HTERT RPE-1 (cell line): ENCODE results near the gene LY6G5C.

Experiments
- in situ Hi-C: fragments of 300-500 bp; cut with MboI; formaldehyde crosslinking; loops from 4 replicates; pipeline ENCODE4 v1.14.3; 2020; ENCODE audit warnings: low sequenced_read_pairs

The LY6G5C gene

GRCh38 chr6:31663126-31663960 lies 17.5 kb downstream of the LY6G5C start:
- in situ Hi-C loops = no loop called here

- in situ Hi-C loops = no loop called here
These were observed 18.6 kb downstream of the LY6G5C start for GRCh38 chr6:31662124-31662723.

DNA sequence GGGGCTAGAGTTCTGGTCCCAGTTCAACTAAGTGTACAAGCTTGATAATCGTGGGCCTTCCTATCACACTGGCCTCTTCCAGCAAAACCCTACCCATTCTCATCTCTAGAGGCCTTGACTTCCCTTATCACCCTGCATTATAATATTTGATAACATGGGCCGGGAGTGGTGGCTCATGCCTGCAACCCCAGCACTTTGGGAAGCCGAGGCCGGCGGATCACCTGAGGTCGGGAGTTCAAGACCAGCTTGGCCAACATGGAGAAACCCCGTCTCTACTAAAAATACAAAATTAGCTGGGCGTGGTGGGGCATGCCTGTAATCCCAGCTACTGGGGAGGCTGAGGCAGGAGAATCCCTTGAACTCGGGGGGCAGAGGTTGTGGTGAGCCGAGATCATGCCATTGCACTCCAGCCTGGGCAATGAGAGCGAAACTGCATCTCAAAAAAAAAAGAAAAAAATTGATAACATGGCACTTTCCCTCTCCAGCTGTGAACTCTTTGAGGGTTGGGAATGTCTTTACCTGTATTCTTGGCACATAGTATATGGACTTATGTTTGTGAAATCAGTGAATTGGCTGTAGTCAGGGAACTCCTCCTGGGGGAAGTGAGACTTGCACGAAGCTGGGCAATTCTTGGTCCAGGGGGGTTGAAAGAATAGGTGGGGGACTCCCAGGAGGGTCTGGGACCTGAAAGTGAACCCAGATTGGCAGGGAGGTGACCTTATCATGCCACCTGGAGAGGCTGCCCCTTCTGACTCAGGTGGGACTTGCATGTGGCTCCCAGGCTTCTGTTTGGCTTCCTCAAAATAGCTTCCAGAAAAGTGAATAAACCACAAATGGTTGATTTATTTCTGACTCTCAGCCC lies 19.4 kb downstream of the LY6G5C start:
- in situ Hi-C loops = no loop called here

GRCh38 chr6:31660381-31661261 lies 20.2 kb downstream of the LY6G5C start, which contains the start of gene C6orf47:
Gene C6orf47 (minus strand): TSS chr6:31660778. CDS start chr6:31659947, 831 bp downstream.
- in situ Hi-C loops = no loop called here

- in situ Hi-C loops = no loop called here
These were observed 21.1 kb downstream of the LY6G5C start for GRCh38 chr6:31659649-31660380.

DNA sequence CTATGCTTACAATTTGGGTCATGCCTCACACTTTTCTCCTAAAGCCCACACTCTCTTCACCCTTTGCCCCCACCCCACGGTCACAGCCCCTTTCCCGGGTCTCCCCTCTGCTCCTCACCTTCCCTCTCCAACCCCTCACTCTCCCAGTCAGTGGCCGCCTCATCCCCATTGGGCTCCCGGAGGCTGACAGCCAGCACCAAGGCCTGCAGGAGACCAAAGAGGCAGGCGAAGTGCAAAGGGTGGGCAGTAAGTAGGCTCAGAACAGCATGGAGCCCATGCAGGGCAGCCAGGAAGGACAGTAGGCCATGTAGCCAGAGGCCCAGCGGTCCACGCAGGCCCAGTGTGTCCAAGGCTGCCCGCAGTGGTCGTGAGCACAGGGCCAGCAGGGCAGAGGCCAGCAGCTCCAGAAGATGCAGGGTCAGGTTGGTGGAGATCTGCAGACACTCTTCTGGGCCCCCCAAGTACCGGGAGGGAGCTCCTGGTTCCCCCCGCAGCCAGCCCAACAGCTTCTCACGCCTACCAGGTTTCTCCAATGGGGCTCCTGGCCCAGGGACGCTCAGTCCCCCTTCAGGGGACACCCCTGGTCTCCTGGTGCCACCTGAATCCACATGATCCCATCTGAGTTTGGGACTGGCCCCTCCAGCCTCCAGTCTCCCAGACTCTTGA lies 21.8 kb downstream of the LY6G5C start:
- in situ Hi-C loops = no loop called here

DNA sequence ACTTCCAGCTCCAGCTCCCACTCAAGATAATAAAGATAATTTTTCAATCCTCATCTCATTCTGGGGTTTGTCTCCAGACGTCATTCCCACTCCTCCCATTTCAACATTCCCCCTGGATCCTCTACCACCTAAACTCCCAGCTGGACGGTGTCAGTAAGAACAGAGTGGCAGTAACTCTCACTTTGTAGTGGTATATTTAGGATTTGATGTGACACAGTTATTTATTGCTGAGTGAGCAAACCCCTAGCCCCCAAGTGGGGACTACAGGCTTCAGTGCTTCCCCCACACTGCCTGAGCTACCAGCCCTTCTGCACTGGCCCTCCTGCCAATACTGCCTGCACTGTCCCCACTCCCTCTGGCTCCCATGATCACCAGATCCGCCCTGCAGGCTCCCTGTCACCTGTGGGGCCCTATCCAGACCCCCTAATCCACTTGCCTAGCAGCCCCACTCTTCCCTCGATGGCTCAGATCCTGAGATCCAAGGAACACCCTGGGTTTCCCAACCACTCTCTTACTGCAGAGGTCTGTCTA lies 22.6 kb downstream of the LY6G5C start:
- in situ Hi-C loops = no loop called here

DNA sequence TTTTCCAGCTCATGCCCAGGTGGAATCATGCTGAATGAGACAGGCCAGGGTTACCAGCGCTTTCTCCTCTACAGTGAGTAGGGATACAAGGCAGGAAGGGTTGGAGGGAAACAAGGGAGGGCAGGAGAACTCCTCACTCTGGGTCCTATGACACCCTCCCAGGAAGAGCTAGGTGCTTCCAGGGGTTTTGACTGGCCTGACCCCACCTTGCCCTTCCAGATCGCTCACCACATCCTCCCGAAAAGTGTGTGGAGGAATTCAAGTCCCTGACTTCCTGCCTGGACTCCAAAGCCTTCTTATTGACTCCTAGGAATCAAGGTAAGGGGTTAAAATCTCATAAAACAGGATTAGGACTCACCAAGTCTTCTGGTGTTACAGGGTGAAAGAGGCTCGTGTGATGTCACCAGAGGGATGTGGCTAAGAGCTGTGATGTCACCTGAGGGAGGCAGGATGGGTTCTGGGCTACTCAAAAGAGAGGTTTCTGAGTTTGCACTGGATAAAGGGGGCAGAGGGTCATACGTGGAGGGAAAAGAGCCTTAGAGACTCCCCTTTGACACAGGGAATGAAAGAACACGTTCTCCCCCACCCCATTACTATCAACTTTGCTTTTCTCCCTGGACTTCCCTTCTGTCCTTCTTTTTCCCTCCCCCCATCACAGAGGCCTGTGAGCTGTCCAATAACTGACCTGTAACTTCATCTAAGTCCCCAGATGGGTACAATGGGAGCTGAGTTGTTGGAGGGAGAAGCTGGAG lies 23.3 kb downstream of the LY6G5C start:
- in situ Hi-C loops = no loop called here

DNA sequence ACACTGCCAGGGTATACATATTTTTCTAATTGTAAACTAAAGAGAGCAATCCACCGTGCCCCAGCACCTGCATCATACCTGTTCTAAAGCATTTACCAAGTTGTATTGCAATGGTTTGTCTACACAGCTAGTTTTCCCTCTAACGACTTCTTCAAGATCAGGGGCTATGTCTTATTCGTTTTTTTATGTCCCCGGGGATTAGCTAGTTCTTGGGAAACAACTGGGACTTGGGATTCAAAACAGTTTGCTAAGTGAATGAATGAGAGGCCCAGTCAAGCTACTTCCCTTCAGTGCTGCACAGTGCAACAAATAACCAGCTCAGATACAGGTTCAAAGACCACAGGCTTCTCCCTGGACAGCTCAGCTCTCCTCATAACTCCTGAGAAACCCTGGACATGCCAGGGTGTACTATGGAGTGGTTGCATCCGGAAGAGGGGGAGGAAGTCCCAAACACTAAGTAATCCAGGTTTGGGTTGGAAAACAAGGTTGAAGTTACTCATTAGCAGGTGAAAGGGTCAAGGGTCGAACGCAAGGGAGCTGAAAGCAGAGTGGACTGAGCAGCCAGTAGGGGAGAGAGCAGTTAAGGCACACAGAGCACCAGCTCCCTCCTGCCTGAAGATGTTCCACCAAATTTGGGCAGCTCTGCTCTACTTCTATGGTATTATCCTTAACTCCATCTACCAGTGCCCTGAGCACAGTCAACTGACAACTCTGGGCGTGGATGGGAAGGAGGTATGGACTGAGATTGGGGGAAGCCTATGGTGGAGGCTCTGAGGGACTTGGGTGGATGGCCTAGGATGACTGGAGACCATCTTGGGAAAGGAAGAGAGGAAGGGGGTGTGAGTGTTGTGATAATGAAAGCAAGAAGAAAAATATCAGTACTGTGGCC lies 25.3 kb downstream of the LY6G5C start, which contains the start of gene APOM:
APOM (plus strand) TSS at position 546 of the 889 bp plus-strand sequence; CDS start at position 619, 73 bp downstream.
- in situ Hi-C loops = no loop called here

- in situ Hi-C loops = no loop called here
These were observed 26.1 kb downstream of the LY6G5C start for GRCh38 chr6:31654574-31655348.

DNA sequence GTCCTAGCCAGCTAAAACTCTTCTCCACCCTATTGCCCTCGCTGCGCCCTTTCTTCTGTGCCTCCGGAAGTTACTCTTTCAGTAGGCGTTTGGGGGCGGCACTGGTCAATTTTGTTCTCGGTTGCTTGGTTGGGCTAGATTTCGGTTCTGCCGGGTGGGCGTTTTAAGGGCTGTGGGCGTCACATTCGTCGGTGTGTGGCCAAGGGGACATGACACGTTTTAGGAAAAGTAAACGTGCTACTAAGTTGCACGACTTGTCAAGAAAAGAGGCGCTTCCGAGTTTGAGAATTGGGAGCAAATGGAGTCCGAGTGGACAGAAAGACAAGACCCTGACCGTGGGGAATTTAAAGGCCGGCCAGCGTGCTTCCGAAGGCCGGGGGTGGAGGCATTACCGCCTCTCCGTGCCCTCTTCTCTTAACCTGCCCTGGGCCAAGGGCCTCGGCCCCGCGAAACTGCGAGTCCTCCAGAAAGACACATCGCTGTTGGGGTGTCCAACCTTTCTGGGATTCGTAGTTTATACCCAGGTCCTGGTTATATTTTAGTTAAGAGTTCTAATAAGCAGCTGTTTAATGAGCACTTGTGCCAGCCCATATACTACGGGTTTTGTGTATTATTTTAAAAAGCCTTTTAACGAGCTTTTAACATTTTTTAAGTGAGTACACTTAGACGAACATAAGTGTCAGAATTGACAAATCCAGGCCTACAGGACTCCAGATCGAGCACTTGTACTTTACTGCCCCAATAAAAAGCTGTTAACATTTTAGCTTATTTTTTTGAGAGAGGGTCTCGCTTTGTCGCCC lies 27.7 kb downstream of the LY6G5C start:
- in situ Hi-C loops = no loop called here

DNA sequence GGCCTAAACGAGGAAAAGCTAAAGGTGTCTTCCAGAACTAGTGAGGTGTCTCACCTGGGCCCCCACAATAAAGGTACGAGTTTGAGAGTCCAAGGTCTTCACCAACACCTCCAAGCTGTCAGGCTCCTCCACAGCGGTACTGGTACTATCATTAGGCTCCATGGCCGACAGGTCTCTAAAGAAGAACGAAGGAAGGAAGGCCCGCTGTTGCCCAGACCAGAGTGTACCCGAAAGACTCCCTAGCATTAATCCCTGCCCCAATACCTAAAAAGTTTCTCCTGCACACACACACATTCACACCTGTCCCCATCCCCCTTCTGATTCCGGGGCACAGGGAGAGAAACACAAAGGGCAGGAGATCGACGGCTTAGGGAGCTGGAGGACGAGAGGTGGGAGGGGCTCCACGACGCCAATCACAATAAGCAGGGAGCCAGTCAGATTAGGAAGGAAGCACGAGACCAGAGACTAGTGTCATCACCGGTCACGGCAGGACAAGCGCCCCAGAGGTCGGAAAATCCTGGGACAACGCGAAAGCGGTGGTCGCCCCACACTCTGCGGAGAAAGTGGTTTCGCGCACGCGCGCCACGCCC lies 29.2 kb downstream of the LY6G5C start:
- in situ Hi-C loops = no loop called here

GRCh38 chr6:31645325-31645724 lies 35.5 kb downstream of the LY6G5C start:
- in situ Hi-C loops = no loop called here

DNA sequence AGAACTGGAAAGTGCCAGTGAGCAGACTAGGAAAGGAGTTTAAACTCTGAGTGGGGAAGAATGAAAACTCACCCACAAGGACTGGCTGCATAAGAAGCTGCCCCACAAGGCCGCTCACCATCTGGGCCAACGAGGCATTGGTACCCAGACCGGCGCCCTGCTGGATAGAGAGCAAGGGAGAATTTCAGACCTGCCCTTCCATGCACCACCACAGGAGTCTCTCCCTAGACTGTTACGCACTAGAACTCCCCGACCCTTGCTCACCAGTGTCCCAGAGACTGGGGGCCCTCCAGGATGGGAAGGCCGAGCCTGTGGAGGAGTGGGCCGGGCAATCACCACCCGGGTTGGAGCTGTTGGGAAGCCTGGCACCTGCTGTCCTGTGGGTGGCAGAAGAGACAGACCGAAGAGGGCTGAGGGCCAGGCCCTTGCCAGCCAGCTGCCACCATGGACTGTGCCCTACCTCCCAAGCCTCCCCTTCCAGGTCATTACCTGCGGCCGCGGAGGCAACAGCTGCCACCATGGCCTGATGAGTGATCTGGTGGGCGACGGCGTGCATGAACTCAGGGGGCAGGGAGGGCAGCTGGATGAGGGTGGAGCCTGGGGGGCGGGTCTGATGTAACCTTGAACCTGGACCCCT lies 36.9 kb downstream of the LY6G5C start:
- in situ Hi-C loops = no loop called here
